ENCODE data around the gene STOM. TPM values are rescaled to one million over a fixed set of nuclear protein-coding genes. Genes with fewer than 3 reads are reported as not detected.

Gene STOM
- polyA plus RNA-seq, 3 donors: 23.8 to 66.9 (median 63.8) TPM

- peaks cover 52 to 94% of the 10 kb centered on the region in 2 donors for H3K36me3 ChIP-seq (replicated peaks in 1 of 2; ENCODE audit: control insufficient read depth in 1 of 2, insufficient read depth in 2 of 2, low read length in 2 of 2)
Observed at GRCh38 chr9:121345070-121345469, 25.0 kb downstream of the STOM start.

GRCh38 chr9:121344184-121344583, 25.9 kb downstream of the STOM start:
- no peak for TF ChIP-seq CTCF (IDR thresholded peaks at IDR 0.05)
- peaks cover 0 to 3% (median 0%) of the 10 kb centered on the region in 3 donors for H3K27me3 Mint-ChIP-seq (ENCODE audit: low read depth in 3 of 3)
- intact Hi-C loops (cut with micrococcal nuclease): no loop called here
- Histone ChIP-seq H3K79me2 (ENCODE audit: insufficient read depth, low read length) (no peaks in the 10 kb centered on the region), H3K27me3 (ENCODE audit: control insufficient read depth in 2 of 2, insufficient read depth in 2 of 2, low read length in 2 of 2) (no peaks in the 10 kb centered on the region), H3K4me3 (replicated peaks in 1 of 3; ENCODE audit: low read depth in 2 of 3, low read length in 3 of 3) (no peak overlapping the region), H3K36me3 (replicated peaks in 1 of 2; ENCODE audit: control insufficient read depth in 1 of 2, insufficient read depth in 2 of 2, low read length in 2 of 2) (peaks cover 52 to 90% of the 10 kb centered on the region in 2 donors), H4K20me1 (ENCODE audit: insufficient read depth, low read length) (peaks cover 4% of the 10 kb centered on the region), H3K9me3 (replicated peaks in 1 of 2; ENCODE audit: control insufficient read depth in 1 of 2, insufficient read depth in 1 of 2, low read length in 2 of 2) (no peaks in the 10 kb centered on the region), H3K9ac (ENCODE audit: insufficient read depth, low read length, poor library complexity, severe bottlenecking) (no peak overlapping the region), H2AFZ (ENCODE audit: insufficient read depth, low read depth, low read length, poor library complexity, severe bottlenecking) (no peak overlapping the region), H3K4me1 (ENCODE audit: control insufficient read depth in 1 of 2, insufficient read depth in 2 of 2, low read length in 2 of 2) (no peaks in the 10 kb centered on the region), H3K4me2 (replicated peaks; ENCODE audit: extremely low read depth, low read length, poor library complexity, severe bottlenecking) (no peak overlapping the region), H3K27ac (ENCODE audit: low read depth in 1 of 2, low read length in 2 of 2) (no peak overlapping the region)
- no peaks in the 10 kb centered on the region for H3K4me1 Mint-ChIP-seq
- no peaks in the 10 kb centered on the region for H3K9me3 Mint-ChIP-seq
- H3K36me3 Mint-ChIP-seq: peaks cover 71 to 72% of the 10 kb centered on the region in 2 donors
- H3K27ac Mint-ChIP-seq: no peak overlapping the region
- no peak overlapping the region for H3K4me3 Mint-ChIP-seq
- DNase-seq: no peak
- WGBS (ENCODE audit: insufficient coverage): 89% methylated on average over 3 of the region's 4 CpGs

More at GRCh38 chr9:121345070-121345469, 25.0 kb downstream of the STOM start:
- no peak for TF ChIP-seq CTCF (IDR thresholded peaks at IDR 0.05)
- Histone ChIP-seq H2AFZ (ENCODE audit: insufficient read depth, low read depth, low read length, poor library complexity, severe bottlenecking) (no peak overlapping the region), H3K4me2 (replicated peaks; ENCODE audit: extremely low read depth, low read length, poor library complexity, severe bottlenecking) (no peak overlapping the region), H3K27me3 (ENCODE audit: control insufficient read depth in 2 of 2, insufficient read depth in 2 of 2, low read length in 2 of 2) (no peaks in the 10 kb centered on the region), H3K9me3 (replicated peaks in 1 of 2; ENCODE audit: control insufficient read depth in 1 of 2, insufficient read depth in 1 of 2, low read length in 2 of 2) (no peaks in the 10 kb centered on the region), H3K4me1 (ENCODE audit: control insufficient read depth in 1 of 2, insufficient read depth in 2 of 2, low read length in 2 of 2) (no peaks in the 10 kb centered on the region), H3K4me3 (replicated peaks in 1 of 3; ENCODE audit: low read depth in 2 of 3, low read length in 3 of 3) (no peak overlapping the region), H3K9ac (ENCODE audit: insufficient read depth, low read length, poor library complexity, severe bottlenecking) (no peak overlapping the region), H3K79me2 (ENCODE audit: insufficient read depth, low read length) (no peaks in the 10 kb centered on the region), H3K27ac (ENCODE audit: low read depth in 1 of 2, low read length in 2 of 2) (no peak overlapping the region), H4K20me1 (ENCODE audit: insufficient read depth, low read length) (peaks cover 4% of the 10 kb centered on the region)
- Mint-ChIP-seq H3K4me1 (no peaks in the 10 kb centered on the region), H3K4me3 (no peak overlapping the region), H3K27ac (no peak overlapping the region), H3K36me3 (peaks cover 71 to 72% of the 10 kb centered on the region in 2 donors), H3K27me3 (ENCODE audit: low read depth in 3 of 3) (peaks cover 0 to 3% (median 0%) of the 10 kb centered on the region in 3 donors), H3K9me3 (no peaks in the 10 kb centered on the region)
- DNase-seq: no peak
- no CpG with 5 or more reads among the region's 3 CpGs for WGBS (ENCODE audit: insufficient coverage)
- intact Hi-C loops (cut with micrococcal nuclease): no loop called here
